K562 (cell line): ENCODE data around the gene KRTAP9-7. TPM values are rescaled to one million over a fixed set of nuclear protein-coding genes. Genes with fewer than 3 reads are reported as not detected.
"Not testable (repeated sequence)": the region's sequence is repeated elsewhere in the genome, so short reads cannot be mapped to it uniquely, and the experiment has no call there.

Experiments used
- ATAC-seq: fragments of 200-7000 bp; cut with Tn5 transposase; 3 replicates; pipeline ENCODE4 v1.9.1; 2020; ENCODE audit warnings: moderate library complexity
- BruUV-seq: library from RNA; stranded (reverse); fragments of 400-500 nt; replicated peaks from 2 replicates; lab custom pipeline; 2021; lab: Mats Ljungman, UMichigan
- CTCF ChIA-PET: fragments of 300-600 bp; formaldehyde crosslinking; extraction: SDS; loops from one replicate; lab custom pipeline; 2021; ENCODE audit warnings: low intra/inter-chr PET ratio; lab: Yijun Ruan, JAX
- POLR2A ChIA-PET: fragments of 300-600, 350-650 bp; sonication (Branson Sonifier 250); formaldehyde crosslinking; extraction: SDS; loops from one replicate; lab custom pipeline; 2021; ENCODE audit warnings: antibody characterized with exemption, inconsistent platforms; lab: Yijun Ruan, JAX
- DNase-seq, 4 experiments: peaks; one replicate each; pipeline versions ENCODE4 v3.0.0 to v3.0.0-alpha.2; 2011 to 2018; ENCODE audit warnings: low spot score in 3 of 4, mixed read lengths in 3 of 4; ENCODE audit errors: extremely low read depth in 1 of 4
- FAIRE-seq: peaks from 2 replicates; lab custom pipeline; 2011; peaks lifted over from hg19 to GRCh38; lab: Jason Lieb, UNC
- H2AFZ ChIP-seq: 2 replicates; pipeline ENCODE4 v1.6.0; 2011; ENCODE audit warnings: low read depth, low read length, control low read depth, inconsistent platforms
- H3K27ac ChIP-seq: fragments of 200-600 bp; 3 replicates; pipeline ENCODE4 v1.8.0; 2011; ENCODE audit warnings: low read depth, mild to moderate bottlenecking, control low read depth, inconsistent platforms, low read length, moderate library complexity, mixed read lengths; ENCODE audit errors: extremely low read depth
- H3K27me3 ChIP-seq, 2 experiments: fragments of 300-600 bp in 1 of 2; 2 replicates in 1 of 2; 3 replicates in 1 of 2; pipeline versions ENCODE4 v1.6.0 to v1.8.0; 2011; ENCODE audit warnings: inconsistent platforms in 2 of 2, low read length in 2 of 2, mild to moderate bottlenecking in 1 of 2, mixed read lengths in 1 of 2, moderate library complexity in 1 of 2; ENCODE audit not compliant: control insufficient read depth in 2 of 2, insufficient read depth in 2 of 2
- H3K36me3 ChIP-seq: fragments of 300-600 bp; 3 replicates; pipeline ENCODE4 v1.8.0; 2011; ENCODE audit warnings: mild to moderate bottlenecking, low read length, inconsistent platforms; ENCODE audit not compliant: control insufficient read depth, insufficient read depth
- H3K4me1 ChIP-seq, 2 experiments: fragments of 200-600 bp in 1 of 2; replicated peaks in 1 of 2; 2 replicates in 1 of 2; 3 replicates in 1 of 2; pipeline versions ENCODE4 v1.5.1 to v1.8.0; 2011; ENCODE audit warnings: inconsistent platforms in 2 of 2, low read length in 2 of 2, mild to moderate bottlenecking in 1 of 2, mixed read lengths in 1 of 2, moderate library complexity in 1 of 2; ENCODE audit not compliant: control insufficient read depth in 2 of 2, insufficient read depth in 2 of 2
- H3K4me2 ChIP-seq: 2 replicates; pipeline ENCODE4 v1.6.1; 2011; ENCODE audit warnings: low read length, control low read depth, inconsistent platforms, mixed read lengths; ENCODE audit not compliant: insufficient read depth
- H3K4me3 ChIP-seq: fragments of 200-600 bp; sonication (generic), shearing (Covaris generic); 2 replicates; pipeline ENCODE4 v1.5.1; 2016; ENCODE audit warnings: control low read depth, inconsistent platforms
- H3K79me2 ChIP-seq: fragments of 200-600 bp; 3 replicates; pipeline ENCODE4 v1.8.0; 2011; ENCODE audit warnings: low read length, inconsistent platforms; ENCODE audit not compliant: control insufficient read depth, insufficient read depth
- H3K9ac ChIP-seq, 2 experiments: 2 replicates each; pipeline versions ENCODE4 v1.6.0 to v1.6.1; 2011; ENCODE audit warnings: low read depth in 2 of 2, low read length in 2 of 2, control low read depth in 1 of 2, inconsistent platforms in 1 of 2, mild to moderate bottlenecking in 1 of 2, mixed read lengths in 1 of 2; ENCODE audit not compliant: insufficient read depth in 1 of 2
- H3K9me1 ChIP-seq: one replicate; pipeline ENCODE4 v1.6.0; 2011; ENCODE audit warnings: inconsistent platforms, mild to moderate bottlenecking, low read length, moderate library complexity; ENCODE audit not compliant: control insufficient read depth, insufficient read depth
- H3K9me3 ChIP-seq: replicated peaks from 2 replicates; pipeline ENCODE4 v1.5.1; 2011; ENCODE audit warnings: low read depth, low read length, inconsistent platforms; ENCODE audit not compliant: control insufficient read depth, insufficient read depth
- H4K20me1 ChIP-seq: replicated peaks from 2 replicates; pipeline ENCODE4 v1.6.1; 2011; ENCODE audit warnings: low read length, inconsistent platforms, mixed read lengths; ENCODE audit not compliant: control insufficient read depth, insufficient read depth
- COPS2 ChIP-seq: fragments of 450-650 bp; conservative IDR thresholded peaks from 2 replicates; pipeline ENCODE4 v1.6.1; 2016; ENCODE audit warnings: mild to moderate bottlenecking, moderate library complexity
- NFIX ChIP-seq: fragments of 250-450 bp; sonication (Bioruptor Pico); IDR thresholded peaks from 2 replicates; pipeline ENCODE4 v1.4.0; 2020; ENCODE audit warnings: low read depth, mild to moderate bottlenecking, moderate library complexity
- STAT5A ChIP-seq: IDR thresholded peaks from 2 replicates; pipeline ENCODE4 v1.6.1; 2012; ENCODE audit warnings: low read length, inconsistent platforms, borderline replicate concordance
- WGBS: fragments of 100-300 bp; shearing (Covaris generic); methylation state at CpG from one replicate; pipeline ENCODE4 v1.1.6; 2016; ENCODE audit warnings: low coverage, mixed read lengths; ENCODE audit not compliant: insufficient coverage; ENCODE audit errors: missing lambda C conversion rate; 5-methylcytosine and 5-hydroxymethylcytosine counted together
- in situ Hi-C: fragments of 300-500 bp; cut with MboI; formaldehyde crosslinking; loops from 4 replicates; pipeline ENCODE4 v1.15.0; 2018; ENCODE audit warnings: inconsistent platforms, mixed read lengths
- intact Hi-C: fragments of 100-400 bp; cut with micrococcal nuclease; formaldehyde crosslinking; loops from 2 replicates; pipeline ENCODE4 v1.14.2; 2022
- polyA plus RNA-seq, 8 experiments: library from polyadenylated mRNA; depleted of rRNA in 4 of 8; stranded (reverse) in 5 of 8; unstranded in 3 of 8; fragments of >200 nt; fragmentation: Nextera tagmentation in 2 of 8; fragmentation: Illumina TruSeq in 1 of 8; extraction: Ambion mirVana in 2 of 8; extraction: Trizol in 1 of 8; gene quantifications; 2 replicates each; pipeline versions ENCODE4 v1.2.1 to v1.2.3, GENCODE V29; 2011 to 2014; ENCODE audit warnings: inconsistent platforms in 1 of 8, missing spikeins in 1 of 8
- total RNA-seq, 7 experiments: library from RNA; depleted of rRNA in 6 of 7; stranded (reverse); fragments of >200 nt in 6 of 7; fragmentation: Illumina TruSeq in 2 of 7; extraction: Trizol in 2 of 7; gene quantifications; 2 replicates each; pipeline versions ENCODE4 v1.2.1 to v1.2.3, GENCODE V29; 2011 to 2021; ENCODE audit warnings: low replicate concordance in 1 of 7
- TF ChIP-seq, protein P1 (sequence below): sonication (generic); formaldehyde crosslinking; IDR thresholded peaks from 2 replicates; pipeline ENCODE4 v1.8.0; 2023; ENCODE audit warnings: mild to moderate bottlenecking, missing genetic modification reagents

Gene KRTAP9-7
- total and polyA plus RNA-seq, 9 of the 15 experiments (the other 6 are each of a cell fraction or from before 2014, with no cell fraction given): not detected

GRCh38 chr17:41267711-41268110 is 7.8 kb upstream of the KRTAP9-7 start (continued):
- no peak for TF ChIP-seq STAT5A
- no peak for TF ChIP-seq COPS2
- TF ChIP-seq NFIX (CRISPR knock-in tag): no peak
- TF ChIP-seq, protein P1, sequence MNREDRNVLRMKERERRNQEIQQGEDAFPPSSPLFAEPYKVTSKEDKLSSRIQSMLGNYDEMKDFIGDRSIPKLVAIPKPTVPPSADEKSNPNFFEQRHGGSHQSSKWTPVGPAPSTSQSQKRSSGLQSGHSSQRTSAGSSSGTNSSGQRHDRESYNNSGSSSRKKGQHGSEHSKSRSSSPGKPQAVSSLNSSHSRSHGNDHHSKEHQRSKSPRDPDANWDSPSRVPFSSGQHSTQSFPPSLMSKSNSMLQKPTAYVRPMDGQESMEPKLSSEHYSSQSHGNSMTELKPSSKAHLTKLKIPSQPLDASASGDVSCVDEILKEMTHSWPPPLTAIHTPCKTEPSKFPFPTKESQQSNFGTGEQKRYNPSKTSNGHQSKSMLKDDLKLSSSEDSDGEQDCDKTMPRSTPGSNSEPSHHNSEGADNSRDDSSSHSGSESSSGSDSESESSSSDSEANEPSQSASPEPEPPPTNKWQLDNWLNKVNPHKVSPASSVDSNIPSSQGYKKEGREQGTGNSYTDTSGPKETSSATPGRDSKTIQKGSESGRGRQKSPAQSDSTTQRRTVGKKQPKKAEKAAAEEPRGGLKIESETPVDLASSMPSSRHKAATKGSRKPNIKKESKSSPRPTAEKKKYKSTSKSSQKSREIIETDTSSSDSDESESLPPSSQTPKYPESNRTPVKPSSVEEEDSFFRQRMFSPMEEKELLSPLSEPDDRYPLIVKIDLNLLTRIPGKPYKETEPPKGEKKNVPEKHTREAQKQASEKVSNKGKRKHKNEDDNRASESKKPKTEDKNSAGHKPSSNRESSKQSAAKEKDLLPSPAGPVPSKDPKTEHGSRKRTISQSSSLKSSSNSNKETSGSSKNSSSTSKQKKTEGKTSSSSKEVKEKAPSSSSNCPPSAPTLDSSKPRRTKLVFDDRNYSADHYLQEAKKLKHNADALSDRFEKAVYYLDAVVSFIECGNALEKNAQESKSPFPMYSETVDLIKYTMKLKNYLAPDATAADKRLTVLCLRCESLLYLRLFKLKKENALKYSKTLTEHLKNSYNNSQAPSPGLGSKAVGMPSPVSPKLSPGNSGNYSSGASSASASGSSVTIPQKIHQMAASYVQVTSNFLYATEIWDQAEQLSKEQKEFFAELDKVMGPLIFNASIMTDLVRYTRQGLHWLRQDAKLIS (CRISPR knock-in tag): no peak

DNA sequence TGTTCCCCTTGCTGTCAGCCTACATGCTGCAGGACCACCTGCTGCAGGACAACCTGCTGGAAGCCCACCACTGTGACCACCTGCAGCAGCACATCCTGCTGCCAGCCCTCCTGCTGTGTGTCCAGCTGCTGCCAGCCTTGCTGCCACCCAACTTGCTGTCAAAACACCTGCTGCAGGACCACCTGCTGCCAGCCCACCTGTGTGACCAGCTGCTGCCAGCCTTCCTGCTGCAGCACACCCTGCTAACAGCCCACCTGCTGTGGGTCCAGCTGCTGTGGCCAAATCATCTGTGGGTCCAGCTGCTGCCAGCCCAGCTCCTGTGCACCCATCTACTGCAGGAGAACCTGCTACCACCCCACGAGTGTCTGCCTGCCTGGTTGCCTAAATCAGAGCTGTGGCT is 4.2 kb upstream of the KRTAP9-7 start:
- POLR2A ChIA-PET, BruUV-seq: not testable (repeated sequence)

More for the DNA sequence above, 4.2 kb upstream of the KRTAP9-7 start:
- H2AFZ ChIP-seq, H3K27me3 ChIP-seq, CTCF ChIA-PET, H3K79me2 ChIP-seq, ATAC-seq, in situ Hi-C loops, H3K9me3 ChIP-seq, H3K9ac ChIP-seq, H3K36me3 ChIP-seq, DNase-seq, H4K20me1 ChIP-seq, H3K4me3 ChIP-seq, H3K9me1 ChIP-seq, intact Hi-C loops, H3K27ac ChIP-seq, H3K4me1 ChIP-seq, H3K4me2 ChIP-seq, FAIRE-seq: not testable (repeated sequence)
- WGBS: no CpG with 5 or more reads among the region's 1 CpG
